ENCODE measurements around the gene ICA1. TPM values are rescaled to one million over a fixed set of nuclear protein-coding genes. Genes with fewer than 3 reads are reported as not detected.
"Not testable (repeated sequence)": the region's sequence is repeated elsewhere in the genome, so short reads cannot be mapped to it uniquely, and the experiment has no call there.

ICA1 gene
- total RNA-seq, 8 experiments from 2014 or later, result 10.2 to 76.7 (median 26.1) TPM

DNA sequence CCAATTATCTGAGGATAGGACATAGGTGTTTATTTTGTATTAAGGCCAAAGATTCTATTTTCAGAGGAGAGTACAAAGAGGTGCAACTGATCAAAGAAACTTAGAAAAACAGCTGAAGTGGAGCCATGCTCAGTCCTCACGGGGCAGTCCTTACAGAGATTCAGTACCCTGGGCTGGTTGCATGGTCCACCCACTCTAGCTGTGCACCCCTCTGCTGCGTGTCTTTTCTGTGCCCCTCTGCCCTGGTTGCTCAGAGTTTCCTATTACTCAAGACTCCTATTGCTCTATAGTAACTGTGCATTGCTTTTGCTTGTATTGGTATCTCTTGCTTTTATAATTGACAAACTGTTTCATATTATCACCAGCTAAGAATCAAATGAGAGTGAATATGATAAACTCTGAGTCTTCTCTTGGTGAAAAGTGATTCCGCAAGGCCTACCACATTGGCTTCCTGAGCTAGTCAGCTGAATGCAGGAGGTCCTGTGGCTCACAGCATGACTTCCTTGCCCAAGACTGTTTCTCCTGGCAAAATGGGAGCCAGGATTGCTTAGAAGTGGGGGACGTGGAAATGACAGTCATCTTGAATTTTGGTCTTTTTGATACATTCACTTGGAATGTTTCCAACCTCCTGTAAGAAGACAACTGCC is 156.4 kb downstream of the ICA1 start:
- H3K4me3 ChIP-seq, result no peak overlapping the region
- ATAC-seq (replicated peaks in 6 of 8), result no peak
- H3K27ac ChIP-seq, result no peak overlapping the region
- 13 to 75% (median 52%) methylated on average over 1 to 4 of the region's 4 CpGs; no CpG with 5 or more reads in 4 of the 10 experiments for WGBS, 10 experiments
- in situ Hi-C loops (cut with MboI; ENCODE audit: low pct_unique_long_range_greater_than_20kb in 2 of 9, low sequenced_read_pairs in 9 of 9, unreplicated experiment in 9 of 9), result no loop called here
- no peaks in the 10 kb centered on the region for H3K4me1 ChIP-seq (replicated peaks in 1 of 2)

DNA sequence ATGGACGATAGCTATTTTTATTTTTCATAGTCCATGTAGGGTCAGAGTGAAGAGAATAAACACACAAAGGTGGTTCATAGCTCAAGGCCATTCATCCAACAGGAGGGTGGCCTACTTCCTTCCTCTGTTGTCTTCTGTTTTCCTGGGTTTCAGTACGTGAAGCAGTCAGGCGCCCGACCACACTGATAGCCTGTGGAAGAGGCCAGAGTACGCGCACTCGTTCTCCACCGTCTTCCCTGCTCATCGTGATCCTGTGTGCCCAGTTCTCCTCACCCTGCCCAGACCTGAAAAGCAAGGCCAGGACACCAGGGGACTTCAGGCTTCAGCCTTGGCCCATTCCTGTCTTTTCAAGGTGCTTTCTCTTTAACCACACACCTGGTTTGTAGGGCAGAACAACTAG is 158.7 kb downstream of the ICA1 start:
- Histone ChIP-seq H3K4me1 (replicated peaks in 1 of 2) (no peaks in the 10 kb centered on the region), H3K4me3 (no peak overlapping the region), H3K27ac (no peak overlapping the region)
- 22 to 100% (median 87%) methylated on average over 1 to 8 of the region's 9 CpGs; no CpG with 5 or more reads in 2 of the 10 experiments for WGBS, 10 experiments
- in situ Hi-C loops (cut with MboI; ENCODE audit: low pct_unique_long_range_greater_than_20kb in 2 of 9, low sequenced_read_pairs in 9 of 9, unreplicated experiment in 9 of 9), result no loop called here
- no peak for ATAC-seq (replicated peaks in 6 of 8)

DNA sequence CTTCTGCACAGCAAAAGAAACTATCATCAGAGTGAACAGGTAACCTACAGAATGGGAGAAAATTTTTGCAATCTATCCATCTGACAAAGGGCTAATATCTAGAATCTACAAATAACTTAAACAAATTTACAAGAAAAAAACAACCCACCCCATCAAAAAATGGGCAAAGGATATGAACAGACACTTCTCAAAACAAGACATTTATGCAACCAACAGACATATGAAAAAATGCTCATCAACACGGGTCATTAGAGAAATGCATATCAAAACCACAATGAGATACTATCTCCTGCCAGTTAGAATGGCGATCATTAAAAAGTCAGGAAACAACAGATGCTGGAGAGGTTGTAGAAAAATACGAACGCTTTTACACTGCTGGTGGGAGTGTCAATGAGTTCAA is 160.7 kb downstream of the ICA1 start:
- H3K27ac ChIP-seq; H3K4me3 ChIP-seq; H3K4me1 ChIP-seq (replicated peaks in 1 of 2); in situ Hi-C loops (cut with MboI; ENCODE audit: low pct_unique_long_range_greater_than_20kb in 2 of 9, low sequenced_read_pairs in 9 of 9, unreplicated experiment in 9 of 9); ATAC-seq (replicated peaks in 6 of 8): not testable (repeated sequence)
- WGBS, 10 experiments, result 39 to 100% (median 90%) methylated on average over 1 to 4 of the region's 4 CpGs; no CpG with 5 or more reads in 3 of the 10 experiments

DNA sequence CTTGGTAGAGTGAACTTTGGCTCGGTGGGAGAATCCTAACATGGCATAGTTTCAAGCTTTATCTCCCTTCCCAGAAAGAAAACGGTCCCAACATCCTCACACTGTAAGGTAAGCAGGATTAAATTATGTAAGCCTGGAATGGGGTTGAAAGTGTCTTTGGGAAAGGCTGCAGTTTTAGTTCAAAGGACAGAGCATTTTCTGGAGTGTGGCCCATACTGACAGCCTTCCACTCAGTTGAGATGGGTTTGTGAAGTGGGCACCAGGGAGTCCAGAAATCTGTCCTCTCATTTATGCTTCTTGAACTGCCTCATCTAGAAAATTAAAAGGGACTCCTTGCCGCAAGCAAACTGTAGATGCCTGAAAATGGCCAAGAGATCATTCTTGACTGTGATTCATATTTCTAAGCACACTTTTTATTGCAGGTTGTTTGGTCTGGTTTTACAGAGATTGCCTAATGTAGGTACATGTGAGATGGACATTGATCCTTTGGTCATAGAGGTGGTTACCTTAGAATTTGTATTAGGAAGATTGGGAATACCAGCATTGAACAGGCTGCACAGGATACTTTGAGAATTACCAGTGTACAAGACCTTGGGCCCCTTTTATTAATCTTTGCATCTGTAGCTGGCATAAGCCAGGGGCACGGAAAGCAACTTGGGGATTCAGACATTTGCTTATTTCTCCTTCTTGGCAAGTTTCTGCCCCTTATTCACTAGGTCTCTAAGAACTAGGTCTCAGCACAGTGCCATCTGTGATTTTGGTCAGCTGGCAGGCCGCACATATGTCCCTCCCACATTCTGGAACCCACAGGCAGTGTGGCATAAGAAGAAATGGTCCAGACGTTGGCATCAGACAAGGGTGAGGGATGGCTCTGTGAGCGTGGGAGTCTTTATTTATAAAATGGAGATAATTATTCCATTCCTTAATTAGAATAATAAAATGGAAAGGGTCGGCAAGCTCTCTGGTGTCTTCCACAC is 167.5 kb downstream of the ICA1 start:
- Histone ChIP-seq H3K4me3 (no peak overlapping the region), H3K27ac (no peak overlapping the region), H3K4me1 (replicated peaks in 1 of 2) (no peaks in the 10 kb centered on the region)
- WGBS, 10 experiments, result 39 to 100% (median 85%) methylated on average over 2 to 7 of the region's 8 CpGs
- in situ Hi-C loops (cut with MboI; ENCODE audit: low pct_unique_long_range_greater_than_20kb in 2 of 9, low sequenced_read_pairs in 9 of 9, unreplicated experiment in 9 of 9), result no loop called here
- no peak for ATAC-seq (replicated peaks in 6 of 8)

DNA sequence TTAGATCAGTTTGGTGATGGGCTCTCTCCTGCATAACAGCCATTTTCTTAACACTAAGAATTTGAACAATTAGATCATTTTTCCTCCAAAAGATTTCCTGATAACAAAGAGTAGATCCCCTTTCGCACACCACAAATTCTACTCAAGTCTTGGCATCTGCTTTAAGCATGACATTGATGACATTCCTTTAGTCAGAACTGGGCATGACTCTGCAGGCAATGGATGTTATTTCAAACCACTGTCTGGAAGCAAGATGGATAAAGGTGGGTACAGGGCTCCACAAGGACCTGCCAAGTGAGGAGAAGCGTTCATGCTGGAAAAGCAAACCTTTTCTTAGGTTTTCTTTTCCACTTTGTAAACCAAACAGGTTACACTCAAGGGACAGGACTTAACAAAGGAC is 169.8 kb downstream of the ICA1 start:
- Histone ChIP-seq H3K4me1 (replicated peaks in 1 of 2) (no peaks in the 10 kb centered on the region), H3K4me3 (no peak overlapping the region), H3K27ac (no peak overlapping the region)
- ATAC-seq (replicated peaks in 6 of 8), result no peak
- in situ Hi-C loops (cut with MboI; ENCODE audit: low pct_unique_long_range_greater_than_20kb in 2 of 9, low sequenced_read_pairs in 9 of 9, unreplicated experiment in 9 of 9), result no loop called here
- WGBS, 10 experiments, result 0 to 100% (median 64%) methylated on average over 1 to 2 of the region's 2 CpGs; no CpG with 5 or more reads in 3 of the 10 experiments

DNA sequence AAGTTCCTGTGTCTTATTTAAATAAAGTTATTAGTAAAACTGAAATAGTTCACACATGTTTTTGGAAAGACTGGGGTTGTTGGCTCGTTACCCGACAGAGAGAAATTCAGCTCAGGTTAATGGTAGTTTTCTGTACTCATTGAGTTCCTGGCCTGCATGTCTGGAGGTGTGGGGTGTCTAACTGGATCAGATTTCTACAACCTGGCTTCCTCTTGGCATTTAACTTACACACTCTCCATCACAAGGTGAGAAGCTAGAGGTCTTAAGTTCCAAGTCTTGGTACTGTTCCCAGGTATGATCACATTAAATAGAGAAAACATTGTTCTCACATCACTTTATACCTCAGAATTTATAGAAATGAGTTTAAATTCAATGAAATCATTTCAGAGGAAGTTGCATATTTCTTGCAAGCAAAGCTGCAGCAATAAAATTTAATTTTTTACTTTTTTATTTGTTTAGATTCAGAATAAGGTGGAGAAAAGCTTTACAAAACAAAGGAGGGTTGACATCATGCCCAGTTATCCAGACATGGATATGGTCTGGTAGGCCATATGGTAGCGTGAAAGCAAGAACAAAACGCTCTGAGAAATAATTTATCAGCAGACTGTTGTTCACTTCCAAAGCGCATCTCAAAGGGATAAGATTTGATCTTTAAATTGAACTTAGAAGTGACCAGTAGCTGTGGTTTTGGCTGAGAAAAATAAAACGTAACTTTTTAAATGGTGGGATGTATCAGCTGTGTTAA is 172.8 kb downstream of the ICA1 start:
- H3K4me3 ChIP-seq, result no peak overlapping the region
- no peak overlapping the region for H3K27ac ChIP-seq
- 80 to 100% (median 91%) methylated on average over 1 to 6 of the region's 6 CpGs for WGBS, 10 experiments
- in situ Hi-C loops (cut with MboI; ENCODE audit: low pct_unique_long_range_greater_than_20kb in 2 of 9, low sequenced_read_pairs in 9 of 9, unreplicated experiment in 9 of 9), result no loop called here
- ATAC-seq (replicated peaks in 6 of 8), result no peak
- peaks cover 6 to 15% of the 10 kb centered on the region in 2 donors for H3K4me1 ChIP-seq (replicated peaks in 1 of 2)

DNA sequence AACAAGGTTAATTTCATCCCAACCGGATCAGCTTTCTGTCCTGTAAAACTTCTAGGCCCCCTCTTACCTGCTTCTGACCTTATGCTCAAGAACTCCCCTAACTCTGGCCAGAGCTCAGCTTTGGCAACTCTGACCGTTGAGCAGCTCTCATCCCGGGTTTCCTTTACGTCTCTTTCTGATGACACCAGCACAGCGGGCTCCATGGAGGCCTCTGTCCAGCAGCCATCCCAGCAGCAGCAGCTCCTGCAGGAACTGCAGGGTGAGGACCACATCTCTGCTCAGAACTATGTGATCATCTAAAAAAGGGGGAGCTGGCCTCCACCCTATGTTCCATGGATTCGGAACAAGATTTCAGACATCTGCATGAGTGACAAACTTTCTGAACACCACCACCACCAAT is 175.7 kb downstream of the ICA1 start:
- in situ Hi-C loops (cut with MboI; ENCODE audit: low pct_unique_long_range_greater_than_20kb in 2 of 9, low sequenced_read_pairs in 9 of 9, unreplicated experiment in 9 of 9), result no loop called here
- WGBS, 10 experiments, result 62 to 100% (median 92%) methylated on average over 1 to 6 of the region's 6 CpGs; no CpG with 5 or more reads in 1 of the 10 experiments
- peaks cover 6 to 18% of the 10 kb centered on the region in 2 donors for H3K4me1 ChIP-seq (replicated peaks in 1 of 2)
- H3K4me3 ChIP-seq, result no peak overlapping the region
- no peak overlapping the region for H3K27ac ChIP-seq
- no peak for ATAC-seq (replicated peaks in 6 of 8)

DNA sequence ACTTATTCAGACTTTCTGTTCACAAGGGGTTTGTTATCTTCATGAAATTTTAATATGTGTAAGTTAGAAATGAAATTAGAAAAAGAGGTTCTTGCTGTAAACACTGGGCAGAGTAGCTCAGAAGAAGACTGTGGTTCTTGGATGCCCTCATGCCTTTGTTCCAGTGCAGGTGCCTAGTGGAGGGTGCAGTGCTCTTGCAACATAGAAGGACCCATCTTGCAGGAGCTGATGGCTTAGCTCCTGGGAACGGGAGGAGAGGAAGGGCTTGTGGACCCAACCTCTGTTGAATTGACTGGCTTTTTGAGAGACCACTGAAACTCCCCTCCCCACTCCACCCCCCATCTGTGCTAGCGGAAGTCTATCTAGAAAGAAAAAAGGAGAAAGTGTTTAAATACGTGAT is 176.5 kb downstream of the ICA1 start:
- ATAC-seq (replicated peaks in 6 of 8), result no peak
- in situ Hi-C loops (cut with MboI; ENCODE audit: low pct_unique_long_range_greater_than_20kb in 2 of 9, low sequenced_read_pairs in 9 of 9, unreplicated experiment in 9 of 9), result no loop called here
- H3K27ac ChIP-seq, result no peak overlapping the region
- H3K4me3 ChIP-seq, result no peak overlapping the region
- WGBS, 10 experiments, result 33 to 100% (median 70%) methylated on average over 1 to 3 of the region's 3 CpGs; no CpG with 5 or more reads in 4 of the 10 experiments
- peaks cover 6 to 18% of the 10 kb centered on the region in 2 donors for H3K4me1 ChIP-seq (replicated peaks in 1 of 2)

DNA sequence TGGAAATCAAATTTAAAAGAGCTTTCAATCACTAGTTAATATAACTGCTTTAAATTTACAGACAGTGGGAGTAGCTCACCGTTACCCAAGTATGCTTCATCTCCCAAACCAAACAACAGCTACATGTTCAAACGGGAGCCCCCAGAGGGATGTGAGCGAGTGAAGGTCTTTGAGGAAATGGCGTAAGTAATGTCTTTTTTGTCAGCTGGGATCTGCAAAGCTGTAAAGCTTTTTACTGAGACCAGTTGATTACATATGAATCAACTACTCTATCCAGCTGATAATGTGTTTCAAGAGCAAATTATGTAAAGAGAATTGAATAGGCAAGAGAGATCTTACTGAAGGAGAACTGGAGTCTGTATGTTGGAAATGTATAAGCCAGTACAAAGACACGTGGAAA is 177.1 kb downstream of the ICA1 start:
- H3K27ac ChIP-seq, result no peak overlapping the region
- no peak overlapping the region for H3K4me3 ChIP-seq
- 14 to 92% (median 75%) methylated on average over 1 to 5 of the region's 5 CpGs; no CpG with 5 or more reads in 1 of the 10 experiments for WGBS, 10 experiments
- H3K4me1 ChIP-seq (replicated peaks in 1 of 2), result peaks cover 6 to 18% of the 10 kb centered on the region in 2 donors
- peak in 3 of 8 experiments; percentile 30 to 53 (median 52) for ATAC-seq (replicated peaks in 6 of 8)
- in situ Hi-C loops (cut with MboI; ENCODE audit: low pct_unique_long_range_greater_than_20kb in 2 of 9, low sequenced_read_pairs in 9 of 9, unreplicated experiment in 9 of 9), result no loop called here

DNA sequence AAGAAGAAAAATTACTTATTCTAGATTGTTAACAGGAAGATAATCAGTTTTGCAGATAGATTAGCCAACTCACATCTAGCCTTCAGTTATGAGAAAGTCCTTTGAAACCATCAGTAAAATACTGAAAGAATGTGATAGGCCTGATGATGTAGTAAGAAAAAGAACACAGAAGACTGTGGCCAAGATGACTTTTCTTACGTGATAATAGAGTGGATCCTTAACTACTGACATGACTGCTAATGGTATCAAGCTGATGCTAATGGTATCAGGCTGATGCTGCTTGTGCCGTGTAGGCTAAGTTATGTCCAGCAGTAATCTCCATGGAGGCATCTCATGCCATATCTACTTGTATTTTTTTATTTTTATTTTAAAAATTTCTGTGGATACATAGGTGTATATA is 179.2 kb downstream of the ICA1 start:
- 56 to 100% (median 90%) methylated on average over 1 to 2 of the region's 2 CpGs; no CpG with 5 or more reads in 2 of the 10 experiments for WGBS, 10 experiments
- no peak overlapping the region for H3K4me3 ChIP-seq
- in situ Hi-C loops (cut with MboI; ENCODE audit: low pct_unique_long_range_greater_than_20kb in 2 of 9, low sequenced_read_pairs in 9 of 9, unreplicated experiment in 9 of 9), result no loop called here
- H3K4me1 ChIP-seq (replicated peaks in 1 of 2), result peaks cover 6 to 18% of the 10 kb centered on the region in 2 donors
- no peak overlapping the region for H3K27ac ChIP-seq
- no peak for ATAC-seq (replicated peaks in 6 of 8)

DNA sequence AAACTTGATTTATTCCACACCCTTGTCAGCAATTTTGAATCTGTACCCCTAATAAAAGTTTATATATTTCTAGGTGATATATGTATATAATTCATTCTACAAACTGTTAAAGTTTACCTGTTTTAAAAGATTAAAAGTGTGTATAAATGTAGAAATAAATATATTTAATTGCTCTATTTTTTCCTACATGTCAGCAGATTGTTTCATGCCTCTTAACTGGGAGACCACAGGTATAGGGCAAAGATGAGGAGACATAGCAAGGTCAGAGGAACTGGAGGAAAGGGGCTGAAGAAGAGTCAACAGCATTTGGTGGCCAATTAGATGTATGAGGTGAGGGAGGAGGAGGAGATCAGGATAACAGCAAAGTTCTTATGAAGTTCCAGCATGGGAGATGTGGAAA is 183.5 kb downstream of the ICA1 start:
- Histone ChIP-seq H3K4me3 (no peak overlapping the region), H3K27ac (no peak overlapping the region), H3K4me1 (replicated peaks in 1 of 2) (no peaks in the 10 kb centered on the region)
- no peak for ATAC-seq (replicated peaks in 6 of 8)
- in situ Hi-C loops (cut with MboI; ENCODE audit: low pct_unique_long_range_greater_than_20kb in 2 of 9, low sequenced_read_pairs in 9 of 9, unreplicated experiment in 9 of 9), result no loop called here

DNA sequence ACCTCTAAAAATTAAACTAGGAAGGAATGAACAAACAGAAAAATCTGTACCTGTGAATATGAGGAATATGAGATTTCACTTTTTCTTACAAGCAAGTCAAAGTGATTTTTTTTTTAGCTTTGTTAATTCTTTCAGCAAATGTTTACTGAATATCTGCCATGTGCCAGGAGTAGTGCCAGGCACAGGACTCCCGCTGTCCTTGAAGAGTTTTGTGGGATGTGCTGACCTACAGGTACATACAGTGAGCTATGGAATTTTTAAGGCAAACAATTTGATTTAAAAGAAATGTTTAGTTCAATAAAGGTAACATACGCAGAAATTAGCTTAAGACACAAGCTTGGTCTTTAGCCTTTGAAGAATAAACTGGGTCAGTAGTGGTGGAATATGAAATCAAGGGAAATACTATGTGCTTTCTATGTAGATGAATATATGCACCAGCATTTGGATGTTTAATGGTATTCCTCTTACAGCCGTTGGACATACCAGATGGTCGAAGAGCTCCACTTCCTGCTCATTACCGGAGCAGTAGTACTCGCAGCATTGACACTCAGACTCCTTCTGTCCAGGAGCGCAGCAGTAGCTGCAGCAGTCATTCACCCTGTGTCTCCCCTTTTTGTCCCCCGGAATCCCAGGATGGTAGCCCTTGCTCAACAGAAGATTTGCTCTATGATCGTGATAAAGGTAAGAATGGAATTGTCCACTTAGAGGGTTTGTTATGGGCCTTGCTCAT is 191.4 kb downstream of the ICA1 start:
- in situ Hi-C loops (cut with MboI; ENCODE audit: low pct_unique_long_range_greater_than_20kb in 2 of 9, low sequenced_read_pairs in 9 of 9, unreplicated experiment in 9 of 9), result no loop called here
- H3K4me3 ChIP-seq, result no peak overlapping the region
- 74 to 100% (median 95%) methylated on average over 2 to 9 of the region's 9 CpGs; no CpG with 5 or more reads in 2 of the 10 experiments for WGBS, 10 experiments
- ATAC-seq (replicated peaks in 6 of 8), result no peak
- no peaks in the 10 kb centered on the region for H3K4me1 ChIP-seq (replicated peaks in 1 of 2)
- no peak overlapping the region for H3K27ac ChIP-seq

Measured in motor neuron (in vitro differentiated cells).